Adipocyte (in vitro differentiated cells): ENCODE results near the gene GOLT1A.

Experiments used
- DNase-seq: peaks from one replicate; pipeline ENCODE4 v3.0.0-alpha.2; 2015; ENCODE audit warnings: low read depth
- H3K27me3 ChIP-seq: replicated peaks from 2 replicates; pipeline ENCODE4 v1.7.0; 2013; ENCODE audit warnings: mild to moderate bottlenecking, low read length, moderate library complexity; ENCODE audit not compliant: control insufficient read depth, insufficient read depth
- H3K36me3 ChIP-seq: 2 replicates; pipeline ENCODE4 v1.7.0; 2013; ENCODE audit warnings: low read length, mild to moderate bottlenecking, moderate library complexity; ENCODE audit not compliant: control insufficient read depth, insufficient read depth, severe bottlenecking
- H3K4me1 ChIP-seq: 2 replicates; pipeline ENCODE4 v1.7.0; 2013; ENCODE audit warnings: mild to moderate bottlenecking, low read length, moderate library complexity; ENCODE audit not compliant: control insufficient read depth, insufficient read depth
- H3K4me3 ChIP-seq: 2 replicates; pipeline ENCODE4 v1.7.0; 2013; ENCODE audit warnings: mild to moderate bottlenecking, low read length, moderate library complexity
- H3K9ac ChIP-seq: 2 replicates; pipeline ENCODE4 v1.7.0; 2013; ENCODE audit warnings: mild to moderate bottlenecking, low read length, moderate library complexity
- H3K9me3 ChIP-seq: 2 replicates; pipeline ENCODE4 v1.7.0; 2013; ENCODE audit warnings: mild to moderate bottlenecking, low read length, moderate library complexity; ENCODE audit not compliant: control insufficient read depth

Gene GOLT1A

GRCh38 chr1:204257446-204257845, 43.7 kb upstream of the GOLT1A start:
- no peaks in the 10 kb centered on the region for H3K27me3 ChIP-seq
- H3K4me1 ChIP-seq = peaks cover 33% of the 10 kb centered on the region
- no peak overlapping the region for H3K4me3 ChIP-seq
- DNase-seq = no peak
- H3K9ac ChIP-seq = no peak overlapping the region
- H3K9me3 ChIP-seq = no peaks in the 10 kb centered on the region
- no peaks in the 10 kb centered on the region for H3K36me3 ChIP-seq

- H3K9ac ChIP-seq = peak overlapping the region; percentile 38
- no peak overlapping the region for H3K4me3 ChIP-seq
- no peaks in the 10 kb centered on the region for H3K27me3 ChIP-seq
- no peaks in the 10 kb centered on the region for H3K9me3 ChIP-seq
- DNase-seq = no peak
- peaks cover 30% of the 10 kb centered on the region for H3K4me1 ChIP-seq
- H3K36me3 ChIP-seq = no peaks in the 10 kb centered on the region
Measured at GRCh38 chr1:204256531-204256930, 42.7 kb upstream of the GOLT1A start.

GRCh38 chr1:204255966-204256365, 42.2 kb upstream of the GOLT1A start:
- H3K4me3 ChIP-seq = no peak overlapping the region
- peaks cover 34% of the 10 kb centered on the region for H3K4me1 ChIP-seq
- no peaks in the 10 kb centered on the region for H3K27me3 ChIP-seq
- no peaks in the 10 kb centered on the region for H3K9me3 ChIP-seq
- H3K36me3 ChIP-seq = no peaks in the 10 kb centered on the region
- peak; percentile 59 for DNase-seq
- peak overlapping the region; percentile 38 for H3K9ac ChIP-seq

GRCh38 chr1:204255225-204255624, 41.4 kb upstream of the GOLT1A start:
- Histone ChIP-seq H3K27me3 (no peaks in the 10 kb centered on the region), H3K9ac (peak overlapping the region; percentile 9), H3K36me3 (no peaks in the 10 kb centered on the region), H3K4me1 (peaks cover 37% of the 10 kb centered on the region), H3K4me3 (no peak overlapping the region), H3K9me3 (no peaks in the 10 kb centered on the region)
- no peak for DNase-seq

- Histone ChIP-seq H3K4me1 (peaks cover 37% of the 10 kb centered on the region), H3K9ac (peak overlapping the region; percentile 46), H3K27me3 (no peaks in the 10 kb centered on the region), H3K9me3 (no peaks in the 10 kb centered on the region), H3K4me3 (no peak overlapping the region), H3K36me3 (no peaks in the 10 kb centered on the region)
- DNase-seq = peak; percentile 86
Measured at GRCh38 chr1:204254031-204254661, 40.4 kb upstream of the GOLT1A start.

- no peaks in the 10 kb centered on the region for H3K36me3 ChIP-seq
- no peak overlapping the region for H3K9ac ChIP-seq
- H3K4me1 ChIP-seq = peaks cover 37% of the 10 kb centered on the region
- H3K27me3 ChIP-seq = no peaks in the 10 kb centered on the region
- no peak overlapping the region for H3K4me3 ChIP-seq
- no peaks in the 10 kb centered on the region for H3K9me3 ChIP-seq
- DNase-seq = no peak
Measured at GRCh38 chr1:204251926-204252689, 38.3 kb upstream of the GOLT1A start.

- Histone ChIP-seq H3K9ac (no peak overlapping the region), H3K9me3 (no peaks in the 10 kb centered on the region), H3K27me3 (no peaks in the 10 kb centered on the region), H3K36me3 (no peaks in the 10 kb centered on the region), H3K4me3 (no peak overlapping the region), H3K4me1 (peaks cover 34% of the 10 kb centered on the region)
- no peak for DNase-seq
Measured at GRCh38 chr1:204251286-204251685, 37.5 kb upstream of the GOLT1A start.

GRCh38 chr1:204250428-204251030, 36.7 kb upstream of the GOLT1A start:
- no peaks in the 10 kb centered on the region for H3K36me3 ChIP-seq
- no peak overlapping the region for H3K9ac ChIP-seq
- H3K9me3 ChIP-seq = no peaks in the 10 kb centered on the region
- no peak overlapping the region for H3K4me3 ChIP-seq
- no peaks in the 10 kb centered on the region for H3K27me3 ChIP-seq
- peaks cover 27% of the 10 kb centered on the region for H3K4me1 ChIP-seq
- no peak for DNase-seq

GRCh38 chr1:204249736-204250427, 36.1 kb upstream of the GOLT1A start:
- H3K9ac ChIP-seq = no peak overlapping the region
- no peaks in the 10 kb centered on the region for H3K36me3 ChIP-seq
- H3K9me3 ChIP-seq = no peaks in the 10 kb centered on the region
- H3K4me3 ChIP-seq = no peak overlapping the region
- no peak for DNase-seq
- H3K27me3 ChIP-seq = peaks cover 2% of the 10 kb centered on the region
- H3K4me1 ChIP-seq = peaks cover 20% of the 10 kb centered on the region

- Histone ChIP-seq H3K27me3 (peaks cover 2% of the 10 kb centered on the region), H3K9me3 (no peaks in the 10 kb centered on the region), H3K36me3 (no peaks in the 10 kb centered on the region), H3K4me3 (no peak overlapping the region), H3K9ac (no peak overlapping the region), H3K4me1 (peaks cover 11% of the 10 kb centered on the region)
- DNase-seq = no peak
Measured at GRCh38 chr1:204248954-204249353, 35.2 kb upstream of the GOLT1A start.

GRCh38 chr1:204246876-204247275, 33.1 kb upstream of the GOLT1A start:
- no peak for DNase-seq
- no peaks in the 10 kb centered on the region for H3K9me3 ChIP-seq
- no peaks in the 10 kb centered on the region for H3K36me3 ChIP-seq
- peaks cover 6% of the 10 kb centered on the region for H3K4me1 ChIP-seq
- no peak overlapping the region for H3K4me3 ChIP-seq
- peaks cover 2% of the 10 kb centered on the region for H3K27me3 ChIP-seq
- no peak overlapping the region for H3K9ac ChIP-seq
